K562 (cell line): ENCODE measurements around the gene ZNF280D. TPM values are rescaled to one million over a fixed set of nuclear protein-coding genes. Genes with fewer than 3 reads are reported as not detected.

Experiments
- CAMTA2 ChIP-seq: fragments of 250-450 bp; sonication (Bioruptor Pico); conservative IDR thresholded peaks from 2 replicates; pipeline ENCODE4 v1.5.1; 2022
- ETV5 ChIP-seq: sonication (generic); formaldehyde crosslinking; IDR thresholded peaks from 2 replicates; pipeline ENCODE4 v1.4.0; 2020; ENCODE audit warnings: low read depth, mild to moderate bottlenecking, missing genetic modification reagents
- FOXP1 ChIP-seq: sonication (generic); formaldehyde crosslinking; IDR thresholded peaks from 2 replicates; pipeline ENCODE4 v1.8.0; 2022; ENCODE audit warnings: mild to moderate bottlenecking, missing genetic modification reagents
- KAT7 ChIP-seq: sonication (generic); formaldehyde crosslinking; IDR thresholded peaks from 2 replicates; pipeline ENCODE4 v1.8.0; 2022; ENCODE audit warnings: missing genetic modification reagents, mild to moderate bottlenecking, borderline replicate concordance
- KDM4B ChIP-seq, 2 experiments: fragments of 450-650 bp in 1 of 2; sonication (generic) in 1 of 2; IDR thresholded peaks; 2 replicates each; pipeline ENCODE4 v1.6.1; 2016 to 2017; ENCODE audit warnings: borderline replicate concordance in 2 of 2, antibody characterized with exemption in 1 of 2, low read depth in 1 of 2, mild to moderate bottlenecking in 1 of 2
- KLF1 ChIP-seq: fragments of 450-650 bp; IDR thresholded peaks from 2 replicates; pipeline ENCODE4 v1.6.1; 2016; ENCODE audit warnings: missing genetic modification characterization, missing compliant biosample characterization
- MTA2 ChIP-seq: fragments of 450-650 bp; IDR thresholded peaks from 2 replicates; pipeline ENCODE4 v1.6.1; 2016; ENCODE audit warnings: low read depth
- NR0B1 ChIP-seq: fragments of 450-650 bp; IDR thresholded peaks from one replicate; pipeline ENCODE4 v1.6.1; 2018; ENCODE audit warnings: mild to moderate bottlenecking, moderate library complexity; ENCODE audit not compliant: partially characterized antibody
- NR2C1 ChIP-seq, 2 experiments: fragments of 450-650 bp; IDR thresholded peaks; 2 replicates each; pipeline ENCODE4 v1.6.1; 2017; ENCODE audit warnings: mild to moderate bottlenecking in 2 of 2, antibody characterized with exemption in 1 of 2, inconsistent platforms in 1 of 2, missing compliant biosample characterization in 1 of 2, missing genetic modification characterization in 1 of 2
- PRDM10 ChIP-seq: fragments of 450-650 bp; IDR thresholded peaks from 2 replicates; pipeline ENCODE4 v1.6.1; 2018; ENCODE audit not compliant: partially characterized antibody
- RFX7 ChIP-seq: fragments of 250-450 bp; sonication (Bioruptor Pico); IDR thresholded peaks from 2 replicates; pipeline ENCODE4 v1.5.1; 2021; ENCODE audit warnings: mild to moderate bottlenecking
- RUNX1 ChIP-seq: sonication (generic); IDR thresholded peaks from 2 replicates; pipeline ENCODE4 v1.6.1; 2016; ENCODE audit warnings: antibody characterized with exemption, low read depth
- SRSF7 ChIP-seq: fragments of 200-400 bp; formaldehyde crosslinking; optimal IDR thresholded peaks from 2 replicates; pipeline ENCODE3; 2017; ENCODE audit warnings: mild to moderate bottlenecking, low read depth, low read length
- STAT5B ChIP-seq: fragments of 250-450 bp; sonication (Bioruptor Pico); IDR thresholded peaks from 2 replicates; pipeline ENCODE4 v1.8.0; 2021; ENCODE audit warnings: mild to moderate bottlenecking, inconsistent platforms
- THRA ChIP-seq: fragments of 450-650 bp; IDR thresholded peaks from 2 replicates; pipeline ENCODE4 v1.6.1; 2017; ENCODE audit warnings: mild to moderate bottlenecking, moderate library complexity
- TRIM28 ChIP-seq: fragments of 450-650 bp; IDR thresholded peaks from 2 replicates; pipeline ENCODE4 v1.6.1; 2017
- ZC3H11A ChIP-seq: IDR thresholded peaks from 2 replicates; pipeline ENCODE4 v1.6.1; 2012; ENCODE audit warnings: low read depth, low read length, improper control_type of control experiment
- ZFP91 ChIP-seq: sonication (generic); formaldehyde crosslinking; IDR thresholded peaks from 2 replicates; pipeline ENCODE4 v1.8.0; 2022; ENCODE audit warnings: mild to moderate bottlenecking, missing genetic modification reagents
- ZNF124 ChIP-seq: sonication (generic); formaldehyde crosslinking; IDR thresholded peaks from 2 replicates; pipeline ENCODE4 v1.8.1; 2022; ENCODE audit warnings: missing genetic modification reagents
- ZNF282 ChIP-seq: sonication (generic); formaldehyde crosslinking; IDR thresholded peaks from 2 replicates; pipeline ENCODE4 v1.8.1; 2023; ENCODE audit warnings: missing genetic modification reagents
- polyA plus RNA-seq, 8 experiments: library from polyadenylated mRNA; depleted of rRNA in 4 of 8; stranded (reverse) in 5 of 8; unstranded in 3 of 8; fragments of >200 nt; fragmentation: Nextera tagmentation in 2 of 8; fragmentation: Illumina TruSeq in 1 of 8; extraction: Ambion mirVana in 2 of 8; extraction: Trizol in 1 of 8; gene quantifications; 2 replicates each; pipeline versions ENCODE4 v1.2.1 to v1.2.3, GENCODE V29; 2011 to 2014; ENCODE audit warnings: inconsistent platforms in 1 of 8, missing spikeins in 1 of 8
- total RNA-seq, 7 experiments: library from RNA; depleted of rRNA in 6 of 7; stranded (reverse); fragments of >200 nt in 6 of 7; fragmentation: Illumina TruSeq in 2 of 7; extraction: Trizol in 2 of 7; gene quantifications; 2 replicates each; pipeline versions ENCODE4 v1.2.1 to v1.2.3, GENCODE V29; 2011 to 2021; ENCODE audit warnings: low replicate concordance in 1 of 7

Gene ZNF280D
- total and polyA plus RNA-seq, 9 of the 15 experiments (the other 6 are each of a cell fraction or from before 2014, with no cell fraction given) = 8.3 to 21.8 (median 18.4) TPM

- no peak for TF ChIP-seq NR2C1 (IDR thresholded peaks at IDR 0.05)
- TF ChIP-seq NR2C1 (tag; IDR thresholded peaks at IDR 0.05) = no peak
- TF ChIP-seq KAT7 (CRISPR knock-in tag) = peak; percentile 98; the same call in 1 of the 2 replicates
- TF ChIP-seq ETV5 (CRISPR knock-in tag) = peak; percentile 60; the same call in 1 of the 2 replicates
- no peak for TF ChIP-seq ZC3H11A
- no peak for TF ChIP-seq RFX7 (CRISPR knock-in tag)
- peak in 1 of 2 experiments; percentile 84; a peak in 1 of 4 replicates for TF ChIP-seq KDM4B (IDR thresholded peaks at IDR 0.05; ENCODE audit: borderline replicate concordance in 2 of 2, low read depth in 1 of 2)
- TF ChIP-seq ZNF282 (CRISPR knock-in tag) = peak; percentile 99
- peak; percentile 100 for TF ChIP-seq FOXP1 (CRISPR knock-in tag)
- no peak for TF ChIP-seq THRA
- 0 out of 2 replicates have a peak, but pooled peaks have one; percentile 56 for TF ChIP-seq CAMTA2 (CRISPR knock-in tag)
- no peak; the same call in 1 of the 2 replicates for TF ChIP-seq TRIM28
- peak; percentile 95 for TF ChIP-seq ZNF124
- 0 out of 2 replicates have a peak, but pooled peaks have one; percentile 44 for TF ChIP-seq RUNX1
- TF ChIP-seq NR0B1 = no peak
- TF ChIP-seq ZFP91 (CRISPR knock-in tag) = peak; percentile 79; the same call in 1 of the 2 replicates
- 0 out of 2 replicates have a peak, but pooled peaks have one; percentile 53 for TF ChIP-seq KLF1 (tag)
- no peak for TF ChIP-seq PRDM10
- TF ChIP-seq STAT5B (CRISPR knock-in tag) = no peak
- no peak for TF ChIP-seq MTA2
- TF ChIP-seq SRSF7 = no peak
Observed at GRCh38 chr15:56733136-56734012, at the start of gene ZNF280D (continued).
